ENCODE data around the gene C1orf56.
A peak's percentile ranks its signal among the peaks of the same experiment; 100 is the strongest.

Gene C1orf56

GRCh38 chr1:151026460-151026859 lies 21.1 kb upstream of the C1orf56 start:
- no peak for DNase-seq

DNA sequence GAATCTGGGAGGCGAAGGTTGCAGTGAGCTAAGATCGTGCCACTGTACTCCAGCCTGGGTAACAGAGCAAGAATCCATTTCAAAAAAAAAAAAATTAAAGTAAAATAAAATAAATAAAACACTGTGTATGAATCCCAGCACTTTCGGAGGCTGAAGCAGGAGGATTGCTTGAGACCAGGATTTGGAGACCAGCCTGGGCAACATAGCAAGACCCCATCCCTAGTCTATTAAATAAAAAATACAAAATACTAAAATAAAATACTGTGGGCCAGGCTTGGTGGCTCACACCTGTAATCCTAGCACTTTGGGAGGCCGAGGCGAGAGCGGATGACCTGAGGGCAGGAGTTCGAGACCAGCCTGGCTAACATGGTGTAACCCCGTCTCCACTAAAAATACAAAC lies 15.4 kb upstream of the C1orf56 start:
- DNase-seq, result no peak

DNA sequence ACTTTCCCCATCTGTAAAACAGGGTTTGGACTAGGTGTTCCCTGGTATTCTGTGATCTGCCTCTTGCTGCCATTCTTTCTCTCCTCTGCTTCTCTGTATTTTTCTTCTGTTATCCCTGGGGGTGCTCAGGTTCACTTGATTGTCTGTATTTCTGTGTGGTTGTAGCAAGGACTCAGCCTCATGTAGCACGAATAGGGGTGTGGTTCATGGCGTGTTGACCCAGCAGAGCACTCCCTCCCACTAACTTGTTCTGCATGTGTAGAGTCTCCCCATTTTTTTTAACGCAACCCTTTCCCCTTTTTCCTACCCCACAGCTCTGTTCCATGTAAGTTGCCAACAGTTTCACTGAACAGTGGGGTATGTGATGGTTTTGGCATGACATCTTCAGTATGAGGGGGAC lies 12.4 kb upstream of the C1orf56 start:
- DNase-seq, result no peak

GRCh38 chr1:151036356-151036755 lies 11.2 kb upstream of the C1orf56 start, which contains the start of gene BNIPL:
TSS of gene BNIPL (plus strand) at chr1:151036586. CDS start at chr1:151036726, 140 bp downstream.
- no peak for DNase-seq

GRCh38 chr1:151037032-151037431 lies 10.5 kb upstream of the C1orf56 start:
- DNase-seq, result no peak

DNA sequence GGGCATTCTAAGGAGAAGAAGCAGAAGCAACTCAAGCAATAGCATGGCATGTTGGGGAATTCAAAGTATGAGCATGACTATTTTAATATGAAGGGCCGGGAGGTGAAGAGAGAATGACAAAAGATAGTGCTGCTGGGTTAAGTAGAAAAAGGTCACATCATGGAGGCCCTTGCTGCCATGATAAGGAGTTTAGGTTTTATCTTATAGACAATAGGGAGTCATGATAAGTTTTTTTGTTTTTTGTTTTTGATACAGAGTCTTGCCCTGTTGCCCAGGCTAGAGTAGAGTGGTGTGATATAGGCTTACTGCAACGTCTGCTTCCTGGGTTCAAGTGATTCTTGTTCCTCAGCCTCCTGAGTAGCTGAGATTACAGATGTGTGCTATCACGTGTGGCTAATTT lies 8.0 kb upstream of the C1orf56 start:
- DNase-seq, result no peak

DNA sequence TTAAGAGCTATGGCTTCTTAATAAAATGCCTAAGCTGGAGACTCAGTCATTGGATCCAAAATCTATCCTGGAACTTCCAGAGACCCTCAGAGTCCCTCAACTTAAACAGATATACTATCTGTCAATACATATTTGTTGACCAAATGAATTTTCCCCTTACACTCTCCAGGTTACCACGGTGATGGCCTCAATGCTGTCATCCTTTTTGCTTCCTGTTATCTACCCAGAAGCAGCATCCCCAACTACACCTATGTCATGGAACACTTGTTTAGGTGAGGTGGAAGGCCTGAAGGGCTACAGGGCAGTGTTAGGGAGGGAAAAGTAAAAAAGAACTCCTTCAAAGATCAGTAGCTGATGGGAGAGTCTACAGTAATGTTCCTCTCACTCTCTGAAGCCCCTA lies 4.4 kb upstream of the C1orf56 start:
- DNase-seq, result no peak

DNA sequence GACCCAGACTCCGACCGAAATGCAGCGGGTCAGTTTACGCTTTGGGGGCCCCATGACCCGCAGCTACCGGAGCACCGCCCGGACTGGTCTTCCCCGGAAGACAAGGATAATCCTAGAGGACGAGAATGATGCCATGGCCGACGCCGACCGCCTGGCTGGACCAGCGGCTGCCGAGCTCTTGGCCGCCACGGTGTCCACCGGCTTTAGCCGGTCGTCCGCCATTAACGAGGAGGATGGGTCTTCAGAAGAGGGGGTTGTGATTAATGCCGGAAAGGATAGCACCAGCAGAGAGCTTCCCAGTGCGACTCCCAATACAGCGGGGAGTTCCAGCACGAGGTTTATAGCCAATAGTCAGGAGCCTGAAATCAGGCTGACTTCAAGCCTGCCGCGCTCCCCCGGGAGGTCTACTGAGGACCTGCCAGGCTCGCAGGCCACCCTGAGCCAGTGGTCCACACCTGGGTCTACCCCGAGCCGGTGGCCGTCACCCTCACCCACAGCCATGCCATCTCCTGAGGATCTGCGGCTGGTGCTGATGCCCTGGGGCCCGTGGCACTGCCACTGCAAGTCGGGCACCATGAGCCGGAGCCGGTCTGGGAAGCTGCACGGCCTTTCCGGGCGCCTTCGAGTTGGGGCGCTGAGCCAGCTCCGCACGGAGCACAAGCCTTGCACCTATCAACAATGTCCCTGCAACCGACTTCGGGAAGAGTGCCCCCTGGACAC lies 534 bp downstream of the C1orf56 start:
- peak; percentile 51 for DNase-seq

GRCh38 chr1:151048645-151049032 lies 1.1 kb downstream of the C1orf56 start:
- no peak for DNase-seq

- no peak for DNase-seq
Observed at GRCh38 chr1:151049458-151049857, 1.9 kb downstream of the C1orf56 start.

GRCh38 chr1:151050051-151050688 lies 2.6 kb downstream of the C1orf56 start:
- DNase-seq, result no peak

- no peak for DNase-seq
Observed at GRCh38 chr1:151051356-151052009, 3.9 kb downstream of the C1orf56 start.

DNA sequence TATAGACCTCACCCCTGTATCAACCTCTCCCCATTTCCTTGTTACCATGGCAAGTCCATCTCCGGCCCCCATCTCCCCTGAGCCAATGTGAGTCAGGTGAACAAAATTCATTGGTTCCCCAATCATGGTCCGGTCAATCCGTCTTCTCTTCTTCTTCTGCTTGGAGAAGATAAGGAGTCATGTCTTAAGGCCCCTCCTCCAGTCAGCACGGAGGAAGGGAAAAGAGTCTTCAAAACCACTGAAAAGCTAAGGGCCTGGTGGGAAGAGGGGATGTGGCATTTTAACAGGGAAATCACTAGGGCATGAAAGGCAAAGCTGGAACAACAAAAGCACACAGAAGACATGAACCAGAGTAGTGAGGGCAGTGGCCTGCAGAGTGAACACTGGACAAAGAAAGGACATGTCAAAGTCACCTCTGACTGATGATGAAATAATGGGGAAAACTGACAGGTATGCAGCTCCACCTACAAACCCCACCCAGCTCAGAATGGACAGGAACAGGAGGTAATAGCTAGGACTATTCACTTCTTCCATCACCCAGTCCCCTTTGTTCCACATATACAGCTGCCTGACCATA lies 7.5 kb downstream of the C1orf56 start:
- DNase-seq, result no peak

DNA sequence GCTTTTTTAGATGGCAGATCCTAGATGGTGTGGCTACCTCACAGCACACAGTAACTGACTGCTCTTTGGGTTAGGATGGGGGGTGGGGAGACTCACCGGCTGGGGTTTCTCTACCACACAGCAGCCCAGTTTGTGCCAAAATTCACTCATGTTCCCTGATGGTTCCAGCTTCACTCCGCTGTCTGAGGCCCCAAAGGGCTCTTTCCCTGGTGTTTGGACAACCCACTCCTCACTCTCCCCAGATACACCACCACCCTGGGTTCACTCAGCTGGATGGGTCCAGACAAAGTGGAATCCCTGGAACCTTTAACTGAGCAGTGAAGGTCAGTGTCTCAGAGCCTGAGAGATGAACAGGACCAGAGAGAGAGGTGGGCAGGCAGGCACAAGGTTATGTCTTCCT lies 8.0 kb downstream of the C1orf56 start:
- DNase-seq, result no peak

GRCh38 chr1:151056149-151056548 lies 8.6 kb downstream of the C1orf56 start:
- no peak for DNase-seq

DNA sequence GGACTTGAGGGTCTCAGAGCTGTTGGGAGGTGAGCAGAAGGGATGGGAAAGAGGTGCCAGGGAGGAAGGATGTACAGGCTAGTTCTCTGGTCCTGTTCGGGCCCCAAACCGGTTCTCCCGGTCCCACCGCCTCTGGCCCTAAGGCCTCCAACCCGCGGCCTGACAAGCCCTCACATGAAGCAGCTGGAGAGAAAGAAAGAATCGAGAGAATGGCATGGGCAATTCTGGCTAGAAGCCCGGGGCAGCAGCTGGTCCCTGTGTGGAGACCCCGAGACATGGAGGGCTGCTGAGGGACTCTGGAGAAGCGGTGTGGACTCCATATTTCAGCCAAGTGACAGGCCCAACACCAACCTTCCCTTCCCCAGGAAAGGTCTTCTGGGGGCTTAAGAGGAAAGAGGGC lies 11.1 kb downstream of the C1orf56 start:
- no peak for DNase-seq

DNA sequence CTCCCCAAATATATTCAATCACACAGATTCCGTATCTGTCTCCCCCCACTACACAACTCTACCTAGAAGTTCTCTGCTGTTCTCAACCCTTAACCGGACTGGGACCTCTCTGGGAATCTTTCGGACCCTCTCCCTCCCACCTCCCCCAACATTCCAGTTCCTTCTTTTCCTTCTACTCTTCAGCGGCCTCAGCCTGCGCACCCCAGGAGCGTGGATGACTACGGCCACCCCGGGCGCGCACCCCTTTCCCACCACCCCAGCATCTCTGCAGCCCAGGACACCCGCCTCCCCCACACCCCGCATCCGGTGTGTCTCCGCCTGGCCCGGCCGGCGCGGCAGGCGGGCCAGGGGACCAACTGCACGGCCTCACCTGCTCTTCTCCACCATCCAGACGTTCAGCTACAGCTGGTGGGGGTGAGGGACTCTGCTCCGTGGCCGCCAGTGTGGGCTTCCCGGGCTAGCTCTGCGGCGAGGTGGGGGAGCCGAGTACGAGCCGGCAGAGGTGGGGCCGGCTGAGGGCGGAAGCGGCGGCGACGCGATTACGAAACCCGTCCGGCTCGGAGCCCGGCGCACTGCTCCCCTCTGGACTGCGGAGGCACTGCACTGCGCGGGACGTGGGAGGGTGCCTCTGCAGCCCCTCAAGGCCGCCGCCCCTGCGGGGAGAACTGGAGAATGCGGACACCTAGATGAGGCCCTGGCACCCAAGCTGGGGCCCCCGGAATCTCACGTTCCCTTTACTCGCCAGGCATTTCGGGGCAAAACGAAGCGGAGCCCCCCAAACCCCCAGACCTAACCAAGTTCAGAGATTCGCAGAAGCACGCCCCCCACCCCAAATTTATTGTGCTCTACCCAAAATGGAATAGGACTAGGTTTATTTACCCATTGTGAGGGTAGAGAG lies 11.8 kb downstream of the C1orf56 start, which contains the start of gene CDC42SE1:
CDC42SE1 (minus strand) TSS at position 514 of the 898 bp plus-strand sequence. CDS start 3,892 bp downstream, outside the sequence.
- peak; percentile 84 for DNase-seq

DNA sequence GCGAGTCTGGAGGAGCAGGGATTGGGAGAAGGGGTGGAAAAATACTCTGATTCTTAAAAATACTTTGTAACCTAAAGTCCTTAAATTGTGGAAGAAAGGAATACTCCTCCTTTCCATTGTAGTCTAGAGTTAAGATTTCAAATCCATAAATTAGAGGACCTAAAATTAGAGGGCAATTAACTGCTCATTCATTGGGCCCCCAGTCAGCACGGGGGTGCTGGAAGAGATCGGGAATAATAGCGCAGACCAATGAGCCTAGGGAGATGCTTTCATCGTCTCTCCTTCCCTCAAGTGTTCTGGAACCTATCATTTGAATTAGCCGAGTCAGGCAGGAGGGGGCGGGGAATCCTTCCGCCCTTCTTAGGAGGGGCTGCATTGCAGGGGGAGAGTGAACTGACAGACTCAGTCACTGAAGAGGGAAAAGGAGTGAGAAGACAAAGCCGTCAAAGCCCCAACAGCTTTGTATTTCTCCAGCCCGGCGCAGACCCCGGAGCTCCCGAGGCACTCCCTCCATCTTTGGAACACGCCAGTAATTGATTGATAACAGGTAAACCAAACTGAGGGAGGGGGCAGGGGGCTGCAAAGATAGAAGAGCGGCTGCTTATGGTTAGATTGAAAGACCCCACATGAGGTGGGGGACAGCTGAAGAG lies 12.6 kb downstream of the C1orf56 start, which contains the start of gene MLLT11:
MLLT11 (plus strand) TSS at position 391 of the 650 bp plus-strand sequence. CDS start 6,828 bp downstream, outside the sequence.
- DNase-seq, result no peak

- no peak for DNase-seq
Observed at GRCh38 chr1:151060657-151061421, 13.3 kb downstream of the C1orf56 start.

- DNase-seq, result no peak
Observed at GRCh38 chr1:151061704-151062103, 14.2 kb downstream of the C1orf56 start.
